HFFc6 (cell line): ENCODE data around the gene HECTD3. TPM values are rescaled to one million over a fixed set of nuclear protein-coding genes. Genes with fewer than 3 reads are reported as not detected.

ENCODE experiments used
- DNase-seq: peaks from one replicate; pipeline ENCODE4 v3.0.0-alpha.2; 2018
- H3K27ac Mint-ChIP-seq: 2 replicates; pipeline ENCODE4 v1.8.0; 2020; ENCODE audit warnings: mild to moderate bottlenecking, mixed read lengths
- H3K27me3 Mint-ChIP-seq: 2 replicates; pipeline ENCODE4 v1.8.0; 2021; ENCODE audit warnings: mild to moderate bottlenecking, moderate library complexity, mixed read lengths; ENCODE audit not compliant: insufficient read depth
- H3K36me3 Mint-ChIP-seq: 2 replicates; pipeline ENCODE4 v1.8.0; 2021; ENCODE audit warnings: low read depth, mixed read lengths
- H3K4me1 Mint-ChIP-seq: 2 replicates; pipeline ENCODE4 v1.8.0; 2020; ENCODE audit warnings: low read depth, mixed read lengths
- H3K4me3 Mint-ChIP-seq: 2 replicates; pipeline ENCODE4 v1.8.0; 2020; ENCODE audit warnings: mild to moderate bottlenecking, moderate library complexity, mixed read lengths
- H3K9me3 Mint-ChIP-seq: 2 replicates; pipeline ENCODE4 v1.8.0; 2020; ENCODE audit warnings: mild to moderate bottlenecking, mixed read lengths
- CTCF ChIP-seq: fragments of 200-600 bp; sonication (generic); IDR thresholded peaks from 2 replicates; pipeline ENCODE4 v1.5.0; 2021; ENCODE audit warnings: antibody characterized with exemption, mild to moderate bottlenecking
- total RNA-seq, 6 experiments: library from RNA; stranded (reverse); fragmentation: NEBNext Ultra II Directional; extraction: Animal tissue kit (Norgen Biotek cat#: 25700); gene quantifications; 2 replicates in 1 of 6; 3 replicates in 5 of 6; pipeline ENCODE4 v1.2.3, GENCODE V29; 2021

The HECTD3 gene
- total RNA-seq, 6 experiments from 2014 or later = 27.8 to 33.3 (median 31.5) TPM

GRCh38 chr1:45044916-45045315 lies 33.8 kb upstream of the HECTD3 start:
- H3K4me1 Mint-ChIP-seq = no peaks in the 10 kb centered on the region
- H3K27ac Mint-ChIP-seq = no peak overlapping the region
- H3K36me3 Mint-ChIP-seq = no peaks in the 10 kb centered on the region
- TF ChIP-seq CTCF = no peak
- H3K9me3 Mint-ChIP-seq = no peaks in the 10 kb centered on the region
- no peak for DNase-seq
- no peak overlapping the region for H3K4me3 Mint-ChIP-seq
- H3K27me3 Mint-ChIP-seq = peaks cover 12% of the 10 kb centered on the region; the same call in 1 of the 2 replicates

- no peak for DNase-seq
- no peaks in the 10 kb centered on the region for H3K36me3 Mint-ChIP-seq
- no peaks in the 10 kb centered on the region for H3K4me1 Mint-ChIP-seq
- no peak overlapping the region for H3K27ac Mint-ChIP-seq
- no peaks in the 10 kb centered on the region for H3K9me3 Mint-ChIP-seq
- no peak for TF ChIP-seq CTCF
- no peak overlapping the region for H3K4me3 Mint-ChIP-seq
- peaks cover 5% of the 10 kb centered on the region for H3K27me3 Mint-ChIP-seq
Observed at GRCh38 chr1:45043094-45043493, 32.0 kb upstream of the HECTD3 start.

GRCh38 chr1:45040297-45040696 lies 29.2 kb upstream of the HECTD3 start:
- no peaks in the 10 kb centered on the region for H3K36me3 Mint-ChIP-seq
- DNase-seq = no peak
- no peak overlapping the region for H3K27ac Mint-ChIP-seq
- H3K9me3 Mint-ChIP-seq = no peaks in the 10 kb centered on the region
- 0 out of 2 replicates have a peak, but pooled peaks cover 5% of the 10 kb centered on the region for H3K4me1 Mint-ChIP-seq
- TF ChIP-seq CTCF = no peak
- H3K27me3 Mint-ChIP-seq = peaks cover 5% of the 10 kb centered on the region
- H3K4me3 Mint-ChIP-seq = no peak overlapping the region

- peaks cover 12% of the 10 kb centered on the region for H3K27me3 Mint-ChIP-seq
- H3K36me3 Mint-ChIP-seq = no peaks in the 10 kb centered on the region
- DNase-seq = no peak
- no peak overlapping the region for H3K4me3 Mint-ChIP-seq
- no peaks in the 10 kb centered on the region for H3K9me3 Mint-ChIP-seq
- 0 out of 2 replicates have a peak, but pooled peaks cover 5% of the 10 kb centered on the region for H3K4me1 Mint-ChIP-seq
- no peak overlapping the region for H3K27ac Mint-ChIP-seq
- TF ChIP-seq CTCF = no peak
Observed at GRCh38 chr1:45038661-45039364, 27.7 kb upstream of the HECTD3 start.

GRCh38 chr1:45038240-45038639 lies 27.1 kb upstream of the HECTD3 start:
- no peak for DNase-seq
- Mint-ChIP-seq H3K27ac (no peak overlapping the region), H3K4me3 (no peak overlapping the region), H3K27me3 (peaks cover 12% of the 10 kb centered on the region), H3K36me3 (no peaks in the 10 kb centered on the region), H3K4me1 (0 out of 2 replicates have a peak, but pooled peaks cover 5% of the 10 kb centered on the region), H3K9me3 (no peaks in the 10 kb centered on the region)
- TF ChIP-seq CTCF = no peak
